Mucosa of stomach (tissue), 1 donor: ENCODE data around the gene NBPF26.
"Not testable (repeated sequence)": the region's sequence is repeated elsewhere in the genome, so short reads cannot be mapped to it uniquely, and the experiment has no call there.

ENCODE experiments used
- H3K27me3 ChIP-seq: one replicate; pipeline ENCODE4 v1.7.0; 2013; ENCODE audit warnings: mild to moderate bottlenecking, low read length; ENCODE audit not compliant: control insufficient read depth, insufficient read depth
- H3K36me3 ChIP-seq: one replicate; pipeline ENCODE4 v1.7.0; 2013; ENCODE audit warnings: low read length; ENCODE audit not compliant: control insufficient read depth, insufficient read depth
- H3K4me1 ChIP-seq: one replicate; pipeline ENCODE4 v1.7.0; 2013; ENCODE audit warnings: mild to moderate bottlenecking, low read length; ENCODE audit not compliant: control insufficient read depth, insufficient read depth
- H3K4me3 ChIP-seq: one replicate; pipeline ENCODE4 v1.7.0; 2013; ENCODE audit warnings: low read length
- H3K9ac ChIP-seq: one replicate; pipeline ENCODE4 v1.7.0; 2013; ENCODE audit warnings: mild to moderate bottlenecking, low read length, moderate library complexity
- H3K9me3 ChIP-seq: one replicate; pipeline ENCODE4 v1.7.0; 2013; ENCODE audit warnings: mild to moderate bottlenecking, low read length, moderate library complexity; ENCODE audit not compliant: control insufficient read depth
- donor health status: Pancreatic carcinoma.

Gene NBPF26

DNA sequence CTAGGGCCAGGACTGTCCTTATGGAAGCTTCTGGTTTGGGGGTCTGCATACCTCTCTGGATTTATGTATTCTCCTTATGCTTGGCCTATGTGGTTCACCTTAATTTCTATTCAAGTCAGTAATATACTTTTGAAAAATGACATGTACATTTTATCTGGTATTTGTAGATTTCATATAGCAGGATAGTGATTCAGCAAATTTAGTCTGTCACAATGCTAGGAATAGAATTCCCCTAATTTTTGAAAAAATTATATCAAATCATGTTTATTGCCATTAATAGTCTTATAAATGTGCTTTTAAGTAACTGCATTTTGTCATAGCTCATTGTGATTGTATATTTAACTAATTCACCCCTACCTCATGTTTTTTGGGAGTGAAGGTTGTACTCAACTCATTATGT is 158.2 kb downstream of the NBPF26 start:
- not testable (repeated sequence) for H3K4me3 ChIP-seq, H3K27me3 ChIP-seq, H3K9me3 ChIP-seq, H3K9ac ChIP-seq, H3K4me1 ChIP-seq, H3K36me3 ChIP-seq
